Dendritic cell treated with granulocyte-macrophage colony-stimulating factor and Interleukin-4, amounts not matched to agents 40 ng/mL and 50 ng/mL, for 4 days (primary cell): Measurements from ENCODE around the gene MID1.

Experiments
- H3K27ac Mint-ChIP-seq: one replicate; pipeline ENCODE4 v1.8.0; 2022; ENCODE audit warnings: mild to moderate bottlenecking, mixed read lengths
- H3K27me3 Mint-ChIP-seq: one replicate; pipeline ENCODE4 v1.8.0; 2022; ENCODE audit warnings: mild to moderate bottlenecking, mixed read lengths
- H3K36me3 Mint-ChIP-seq: one replicate; pipeline ENCODE4 v1.8.0; 2022; ENCODE audit warnings: low read depth, mixed read lengths
- H3K4me1 Mint-ChIP-seq: one replicate; pipeline ENCODE4 v1.8.0; 2022; ENCODE audit warnings: low read depth, mixed read lengths
- H3K4me3 Mint-ChIP-seq: one replicate; pipeline ENCODE4 v1.8.0; 2022; ENCODE audit warnings: mild to moderate bottlenecking, moderate library complexity, mixed read lengths
- H3K9me3 Mint-ChIP-seq: one replicate; pipeline ENCODE4 v1.8.0; 2022; ENCODE audit warnings: mixed read lengths
- intact Hi-C: fragments of 100-400 bp; cut with micrococcal nuclease; formaldehyde crosslinking; loops from one replicate; pipeline ENCODE4 v1.15.0; 2022

MID1 gene

DNA sequence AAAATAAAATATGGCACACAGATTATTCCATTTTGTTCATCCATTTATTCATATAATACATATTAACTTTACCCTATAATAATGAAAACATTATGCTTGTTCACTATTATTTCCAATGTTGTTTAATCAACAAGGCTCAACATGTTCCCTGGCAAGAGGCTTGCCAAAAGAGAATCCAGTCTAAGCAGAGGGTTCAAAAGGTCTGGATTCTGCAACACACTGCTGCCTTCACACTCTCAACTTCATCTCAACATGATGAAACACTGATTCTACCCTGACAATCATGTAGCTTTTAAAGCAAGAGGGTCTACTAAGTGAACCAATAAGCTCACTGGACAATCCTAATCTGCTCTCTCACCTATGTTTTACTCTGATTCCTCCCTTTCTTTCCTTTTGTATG lies 101.1 kb downstream of the MID1 start:
- Mint-ChIP-seq H3K36me3 (no peaks in the 10 kb centered on the region), H3K4me3 (no peak overlapping the region)
- intact Hi-C loops = no loop called here

DNA sequence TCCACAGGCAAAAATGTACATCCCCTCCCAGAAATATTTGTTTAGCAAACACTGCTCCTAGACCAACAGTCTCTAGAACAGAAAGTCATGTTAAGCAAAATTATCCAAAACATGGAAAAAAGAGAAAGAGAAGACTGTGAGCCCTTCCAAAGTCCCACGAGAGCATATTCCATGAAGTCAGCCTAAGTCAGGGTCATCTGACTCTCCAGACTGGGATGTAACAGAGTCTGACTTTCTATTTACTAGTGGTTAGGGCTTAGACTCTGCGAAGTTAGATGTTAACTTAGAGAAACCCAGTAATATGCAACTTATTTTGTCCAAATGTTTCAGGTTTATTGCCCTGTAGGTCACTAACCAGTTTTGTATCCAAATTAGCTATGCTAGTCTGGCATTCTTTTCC lies 102.3 kb downstream of the MID1 start:
- intact Hi-C loops = no loop called here
- Mint-ChIP-seq H3K9me3 (no peaks in the 10 kb centered on the region), H3K4me3 (no peak overlapping the region), H3K27ac (no peak overlapping the region), H3K36me3 (no peaks in the 10 kb centered on the region), H3K27me3 (no peaks in the 10 kb centered on the region), H3K4me1 (no peaks in the 10 kb centered on the region)

More for the DNA sequence above, 101.1 kb downstream of the MID1 start:
- Mint-ChIP-seq H3K27me3 (no peaks in the 10 kb centered on the region), H3K4me1 (no peaks in the 10 kb centered on the region), H3K9me3 (no peaks in the 10 kb centered on the region), H3K27ac (no peak overlapping the region)

DNA sequence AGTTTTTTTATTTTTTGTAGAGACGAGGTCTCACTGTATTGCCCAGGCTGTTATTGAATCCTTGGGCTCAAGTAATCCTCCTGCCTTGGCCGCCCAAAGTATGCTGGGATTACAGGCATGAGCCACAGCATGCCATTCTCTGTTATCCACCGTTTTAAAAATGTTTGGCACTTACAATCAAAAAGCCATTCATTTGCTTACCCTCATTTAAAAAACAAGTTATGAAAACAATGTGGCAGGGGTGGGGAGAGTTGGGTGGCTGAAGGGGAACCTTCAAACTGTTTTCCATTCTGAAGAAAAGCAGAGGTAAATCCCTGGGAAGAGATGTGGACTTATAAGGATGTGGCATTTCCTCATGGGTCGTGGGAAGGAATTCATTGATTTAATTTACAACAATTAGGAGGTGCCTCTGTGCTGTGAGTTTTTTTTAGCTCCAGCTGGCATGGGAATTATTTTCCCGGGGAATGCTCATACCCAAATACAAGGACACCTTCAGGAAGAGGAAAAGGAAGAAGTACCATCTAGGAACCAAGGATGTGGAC lies 103.5 kb downstream of the MID1 start:
- no peaks in the 10 kb centered on the region for H3K36me3 Mint-ChIP-seq
- no peaks in the 10 kb centered on the region for H3K4me1 Mint-ChIP-seq
- intact Hi-C loops = no loop called here

DNA sequence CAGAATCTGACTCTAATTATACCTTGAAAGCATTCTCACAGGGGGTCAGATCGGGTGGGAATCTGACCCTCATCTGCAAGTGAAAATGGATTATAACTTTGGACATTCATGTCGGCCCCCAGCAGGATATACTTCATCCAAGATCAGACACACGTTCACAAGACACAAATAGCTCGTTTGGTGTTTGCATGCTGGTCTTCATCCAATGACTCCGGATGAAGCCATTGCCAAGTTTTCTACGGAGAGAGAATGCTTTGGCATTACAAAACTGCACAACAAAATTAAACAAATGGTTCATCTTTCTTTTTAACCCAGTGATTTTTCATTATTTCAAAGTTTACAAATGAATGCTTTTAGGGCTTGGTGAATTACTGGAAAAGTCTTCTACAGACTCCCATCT lies 105.5 kb downstream of the MID1 start:
- H3K36me3 Mint-ChIP-seq = no peaks in the 10 kb centered on the region
- intact Hi-C loops = no loop called here
- no peak overlapping the region for H3K4me3 Mint-ChIP-seq
- no peaks in the 10 kb centered on the region for H3K9me3 Mint-ChIP-seq
- no peaks in the 10 kb centered on the region for H3K27me3 Mint-ChIP-seq
- no peak overlapping the region for H3K27ac Mint-ChIP-seq
- H3K4me1 Mint-ChIP-seq = no peaks in the 10 kb centered on the region

More for the DNA sequence above, 103.5 kb downstream of the MID1 start:
- H3K27me3 Mint-ChIP-seq = no peaks in the 10 kb centered on the region
- no peak overlapping the region for H3K4me3 Mint-ChIP-seq
- H3K9me3 Mint-ChIP-seq = no peaks in the 10 kb centered on the region
- H3K27ac Mint-ChIP-seq = no peak overlapping the region

DNA sequence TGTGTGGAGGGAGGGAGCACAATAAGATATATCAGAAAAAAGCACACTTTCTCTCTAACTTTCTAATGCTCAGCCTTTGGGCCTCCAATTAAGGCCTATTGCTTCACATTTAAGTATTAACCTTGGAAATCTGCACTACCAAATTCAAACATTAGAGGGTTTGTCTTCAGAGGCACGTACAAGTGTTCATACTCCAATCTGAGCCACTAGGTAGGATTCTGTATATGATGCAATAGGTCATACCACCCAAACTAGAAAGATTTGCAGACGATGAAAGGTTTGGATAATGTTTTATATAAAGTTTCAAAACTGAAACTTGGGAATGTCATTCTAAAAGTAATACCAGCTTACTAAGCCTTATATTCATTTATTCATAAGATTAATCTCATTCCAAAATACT lies 106.4 kb downstream of the MID1 start:
- Mint-ChIP-seq H3K27me3 (no peaks in the 10 kb centered on the region), H3K4me1 (no peaks in the 10 kb centered on the region), H3K36me3 (no peaks in the 10 kb centered on the region), H3K4me3 (no peak overlapping the region), H3K9me3 (no peaks in the 10 kb centered on the region), H3K27ac (no peak overlapping the region)
- intact Hi-C loops = no loop called here

DNA sequence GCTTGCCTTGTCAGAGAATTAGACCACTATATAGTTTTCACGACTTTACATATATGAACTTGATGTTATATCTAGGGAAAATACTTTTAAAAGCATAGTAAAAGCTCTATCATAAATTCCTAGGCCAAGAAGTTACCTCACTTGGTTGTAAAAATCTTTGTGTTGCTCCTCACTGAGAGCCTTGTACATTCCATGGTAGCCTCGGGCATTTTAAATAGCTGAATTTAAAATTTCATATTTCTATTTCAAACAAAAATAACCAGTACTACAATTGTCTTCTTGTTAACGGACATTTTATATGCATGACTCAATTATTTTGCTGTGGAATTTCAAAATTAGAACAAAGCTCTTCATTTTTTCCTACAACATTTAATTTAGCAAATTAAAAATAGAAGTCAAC lies 107.6 kb downstream of the MID1 start:
- intact Hi-C loops = no loop called here
- H3K36me3 Mint-ChIP-seq = no peaks in the 10 kb centered on the region
- H3K4me1 Mint-ChIP-seq = no peaks in the 10 kb centered on the region
- no peaks in the 10 kb centered on the region for H3K9me3 Mint-ChIP-seq
- H3K27me3 Mint-ChIP-seq = no peaks in the 10 kb centered on the region
- H3K4me3 Mint-ChIP-seq = no peak overlapping the region
- H3K27ac Mint-ChIP-seq = no peak overlapping the region

DNA sequence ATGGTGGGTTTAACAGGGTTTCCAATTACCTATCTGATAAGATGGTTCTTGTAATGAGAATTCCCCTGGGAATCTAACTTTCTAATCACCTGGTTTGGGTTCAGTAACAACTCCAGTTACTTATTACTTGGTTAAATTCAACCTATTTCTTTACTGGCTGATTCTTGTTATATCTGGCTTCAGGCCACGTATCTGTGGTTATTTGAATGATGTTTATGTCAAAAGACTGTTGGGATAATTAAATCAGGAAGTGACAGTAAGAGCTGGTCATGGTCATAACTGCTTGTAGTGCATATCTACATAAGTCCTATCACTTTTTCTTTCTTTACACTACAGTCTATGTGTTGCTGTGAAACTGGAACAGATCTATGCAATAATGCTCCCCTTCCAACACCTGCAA lies 108.1 kb downstream of the MID1 start:
- H3K9me3 Mint-ChIP-seq = no peaks in the 10 kb centered on the region
- H3K4me1 Mint-ChIP-seq = no peaks in the 10 kb centered on the region
- H3K4me3 Mint-ChIP-seq = no peak overlapping the region
- H3K36me3 Mint-ChIP-seq = no peaks in the 10 kb centered on the region
- intact Hi-C loops = no loop called here
- no peaks in the 10 kb centered on the region for H3K27me3 Mint-ChIP-seq
- no peak overlapping the region for H3K27ac Mint-ChIP-seq

DNA sequence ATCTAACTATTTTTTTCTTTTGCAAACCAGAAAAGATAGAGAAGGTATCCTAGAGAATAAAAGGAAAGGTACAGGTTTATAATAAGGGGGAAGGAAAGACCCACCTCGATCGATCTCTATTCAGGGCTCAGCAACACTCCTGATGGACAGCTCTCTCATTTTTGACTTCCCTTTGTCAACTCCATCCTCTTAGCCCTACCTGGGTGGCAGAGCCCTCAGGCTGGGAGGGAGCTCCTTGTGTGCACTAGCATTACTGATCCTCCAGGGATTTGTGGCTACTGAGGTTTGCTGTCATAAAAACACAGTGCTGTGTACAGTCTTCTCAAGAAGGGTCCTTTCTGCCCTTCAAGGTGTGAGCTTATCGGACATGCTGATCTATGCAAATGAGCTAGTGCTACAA lies 111.0 kb downstream of the MID1 start:
- Mint-ChIP-seq H3K36me3 (no peaks in the 10 kb centered on the region), H3K4me3 (no peak overlapping the region), H3K27ac (no peak overlapping the region), H3K27me3 (no peaks in the 10 kb centered on the region), H3K4me1 (no peaks in the 10 kb centered on the region), H3K9me3 (no peaks in the 10 kb centered on the region)
- intact Hi-C loops = no loop called here

DNA sequence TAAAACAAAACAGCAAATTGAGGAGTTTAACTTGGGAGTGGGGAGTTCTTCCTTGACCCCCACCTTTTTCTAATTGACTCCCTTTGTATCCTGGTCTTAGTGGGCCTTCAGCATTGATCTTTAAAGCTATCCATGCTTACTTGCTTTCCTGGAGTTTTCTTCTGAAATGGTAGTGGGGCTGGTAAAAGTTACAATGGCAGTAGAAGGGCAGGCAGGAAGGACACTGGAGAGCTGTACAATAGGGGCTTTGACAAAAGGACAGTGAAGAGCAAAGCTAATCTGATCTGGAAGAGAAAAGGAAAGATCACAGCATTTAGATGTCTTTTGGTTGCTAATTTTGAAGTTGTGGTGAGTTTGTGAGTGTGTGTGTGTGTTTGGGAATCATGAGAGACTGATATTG lies 111.5 kb downstream of the MID1 start:
- Mint-ChIP-seq H3K9me3 (no peaks in the 10 kb centered on the region), H3K4me1 (no peaks in the 10 kb centered on the region), H3K27ac (no peak overlapping the region), H3K36me3 (no peaks in the 10 kb centered on the region), H3K4me3 (no peak overlapping the region), H3K27me3 (no peaks in the 10 kb centered on the region)
- intact Hi-C loops = no loop called here

DNA sequence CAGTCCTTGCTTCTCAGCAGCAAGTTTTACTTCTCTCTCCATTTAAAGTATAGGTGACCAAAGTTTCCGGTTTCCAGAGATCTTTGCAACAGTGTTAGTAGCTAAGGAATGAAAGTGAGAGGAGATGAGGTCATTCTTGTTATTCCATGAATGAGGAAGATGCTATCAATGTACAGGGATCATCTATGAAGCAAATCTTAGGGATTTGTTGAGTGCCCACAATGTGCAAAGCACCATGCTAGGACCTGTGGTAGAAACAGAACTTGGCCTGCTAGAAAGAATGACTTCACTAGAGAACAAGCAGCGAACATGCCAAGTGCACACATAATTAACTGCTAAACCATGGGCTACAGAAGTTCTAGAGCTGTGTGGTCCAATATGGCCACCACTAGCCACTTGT lies 112.5 kb downstream of the MID1 start:
- H3K9me3 Mint-ChIP-seq = no peaks in the 10 kb centered on the region
- H3K4me3 Mint-ChIP-seq = no peak overlapping the region
- H3K27ac Mint-ChIP-seq = no peak overlapping the region
- no peaks in the 10 kb centered on the region for H3K36me3 Mint-ChIP-seq
- no peaks in the 10 kb centered on the region for H3K4me1 Mint-ChIP-seq
- H3K27me3 Mint-ChIP-seq = no peaks in the 10 kb centered on the region
- intact Hi-C loops = no loop called here

DNA sequence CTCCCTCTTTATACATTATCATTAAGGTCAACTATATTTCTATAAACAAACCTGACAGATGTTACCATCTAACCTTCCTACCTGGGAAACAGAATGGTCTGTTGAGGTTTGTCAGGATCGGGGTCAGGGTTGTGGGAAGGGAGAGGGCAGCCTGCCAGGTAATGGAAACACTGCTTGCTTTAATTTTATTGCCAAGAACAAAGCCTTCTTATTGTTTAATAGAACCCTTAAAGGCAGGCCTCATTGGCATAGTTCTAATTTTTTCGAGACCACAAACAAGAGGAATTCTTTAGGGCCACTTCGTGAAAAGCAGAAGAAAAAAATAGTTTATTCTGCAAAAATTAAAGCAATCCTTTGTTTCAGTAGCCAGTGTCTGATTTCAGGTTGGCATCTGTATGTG lies 113.2 kb downstream of the MID1 start:
- no peak overlapping the region for H3K27ac Mint-ChIP-seq
- intact Hi-C loops = no loop called here
- H3K36me3 Mint-ChIP-seq = no peaks in the 10 kb centered on the region
- no peak overlapping the region for H3K4me3 Mint-ChIP-seq
- no peaks in the 10 kb centered on the region for H3K4me1 Mint-ChIP-seq
- H3K9me3 Mint-ChIP-seq = no peaks in the 10 kb centered on the region
- H3K27me3 Mint-ChIP-seq = no peaks in the 10 kb centered on the region

DNA sequence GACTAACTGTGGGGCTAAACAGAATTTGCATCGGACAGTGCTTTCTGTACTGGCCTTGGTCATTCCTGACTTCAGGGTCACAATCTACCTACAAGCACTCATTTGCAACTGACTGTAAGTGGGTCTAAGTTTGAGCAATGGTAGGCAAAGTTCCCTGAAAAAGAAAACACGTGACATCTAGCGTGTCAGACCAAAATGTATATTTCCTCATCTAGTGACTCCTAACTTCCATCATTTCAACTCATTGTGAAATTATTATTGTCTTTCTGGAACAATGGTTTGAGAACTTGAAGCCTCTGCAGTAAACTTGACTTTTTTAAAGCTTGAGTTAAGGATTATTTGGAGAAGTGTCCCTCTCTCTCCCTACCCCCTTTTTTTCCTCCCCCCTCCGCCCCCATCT lies 113.6 kb downstream of the MID1 start:
- Mint-ChIP-seq H3K27ac (no peak overlapping the region), H3K4me3 (no peak overlapping the region), H3K9me3 (no peaks in the 10 kb centered on the region), H3K36me3 (no peaks in the 10 kb centered on the region), H3K4me1 (no peaks in the 10 kb centered on the region), H3K27me3 (no peaks in the 10 kb centered on the region)
- intact Hi-C loops = no loop called here

DNA sequence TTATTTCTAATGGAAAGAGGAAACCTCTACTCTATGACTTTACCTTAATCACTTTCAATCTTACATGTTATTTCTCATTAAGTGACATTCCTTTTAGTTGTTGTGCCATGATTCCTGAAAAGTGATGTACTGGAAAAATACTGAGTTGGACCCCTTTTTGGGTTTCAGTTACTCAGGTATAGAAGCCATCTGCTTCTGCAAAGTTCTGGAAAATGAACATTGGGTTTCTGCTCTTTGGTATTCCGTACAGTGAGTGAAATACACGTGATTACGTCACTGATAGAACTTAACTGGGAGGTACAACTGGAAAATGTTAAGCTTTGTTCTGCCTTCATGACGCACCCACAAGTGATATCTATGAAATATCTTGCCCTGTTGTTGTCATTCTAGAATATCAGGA lies 114.7 kb downstream of the MID1 start:
- Mint-ChIP-seq H3K27ac (no peak overlapping the region), H3K36me3 (no peaks in the 10 kb centered on the region), H3K4me1 (no peaks in the 10 kb centered on the region), H3K27me3 (no peaks in the 10 kb centered on the region), H3K9me3 (no peaks in the 10 kb centered on the region), H3K4me3 (no peak overlapping the region)
- intact Hi-C loops = no loop called here

DNA sequence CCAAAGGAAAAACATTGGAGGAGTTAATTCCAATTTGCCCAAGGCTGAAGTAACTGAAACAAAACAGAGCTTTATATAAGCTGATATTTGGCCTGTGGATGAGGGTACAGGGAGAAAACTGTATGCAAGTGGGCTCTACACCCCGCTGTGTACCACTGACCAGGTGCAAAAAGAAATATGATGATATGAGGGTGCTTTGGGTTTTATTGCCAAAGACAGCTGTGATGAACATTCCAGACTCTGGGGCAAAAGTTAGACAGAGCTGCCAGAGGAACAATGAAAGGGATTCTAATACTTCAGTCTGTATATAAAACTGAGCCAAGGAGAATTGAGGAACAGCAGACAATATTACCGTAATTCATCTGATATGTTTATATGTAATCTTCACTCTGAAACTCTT lies 117.4 kb downstream of the MID1 start:
- Mint-ChIP-seq H3K27me3 (no peaks in the 10 kb centered on the region), H3K27ac (no peak overlapping the region), H3K9me3 (no peaks in the 10 kb centered on the region), H3K36me3 (no peaks in the 10 kb centered on the region), H3K4me3 (no peak overlapping the region), H3K4me1 (no peaks in the 10 kb centered on the region)
- intact Hi-C loops = no loop called here

DNA sequence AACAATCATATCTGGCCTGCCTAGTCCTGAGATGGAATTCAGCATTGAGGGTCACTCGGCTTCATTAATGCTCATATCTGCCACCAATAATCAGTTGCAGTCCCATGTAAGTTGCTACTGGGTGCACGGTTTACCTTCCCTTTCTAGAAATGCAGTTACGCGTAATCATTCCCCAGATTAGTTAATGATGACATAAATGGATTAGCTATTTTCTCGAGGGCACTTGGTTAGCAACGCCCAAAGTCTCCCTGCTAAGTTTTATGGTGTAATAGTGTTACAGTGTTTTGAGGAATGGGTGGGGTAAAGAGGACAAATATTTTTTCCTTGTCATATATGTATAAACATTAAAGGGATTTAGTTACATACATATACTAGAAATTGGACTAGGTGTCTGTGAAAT lies 118.8 kb downstream of the MID1 start:
- Mint-ChIP-seq H3K4me1 (no peaks in the 10 kb centered on the region), H3K4me3 (no peak overlapping the region), H3K27me3 (no peaks in the 10 kb centered on the region), H3K27ac (no peak overlapping the region), H3K9me3 (no peaks in the 10 kb centered on the region), H3K36me3 (no peaks in the 10 kb centered on the region)
- intact Hi-C loops = no loop called here
